OCI-LY3 (cell line): Measurements from ENCODE around the gene MTHFD1L.

Source experiments
- H2AFZ ChIP-seq: fragments of 200-600, 300-600 bp; shearing (Covaris generic); 2 replicates; pipeline ENCODE4 v1.6.0; 2014; ENCODE audit warnings: antibody characterized with exemption, low read depth, low read length
- H3K27ac ChIP-seq: fragments of 200-600, 300-600 bp; sonication (generic); 2 replicates; pipeline ENCODE4 v1.5.1; 2014; ENCODE audit warnings: mild to moderate bottlenecking, low read length, moderate library complexity, mixed read lengths
- H3K27me3 ChIP-seq: fragments of 200-600, 300-600 bp; sonication (generic); 2 replicates; pipeline ENCODE4 v1.6.1; 2014; ENCODE audit warnings: low read depth, low read length, mixed read lengths
- H3K36me3 ChIP-seq: fragments of 200-600, 300-600 bp; sonication (generic); replicated peaks from 2 replicates; pipeline ENCODE3; 2014; ENCODE audit warnings: low read depth, low read length, mixed read lengths
- H3K4me1 ChIP-seq: fragments of 300-600, 200-600 bp; sonication (generic); 2 replicates; pipeline ENCODE4 v1.6.1; 2014; ENCODE audit warnings: low read length, mixed read lengths
- H3K4me2 ChIP-seq: fragments of 200-600, 300-600 bp; sonication (generic); 2 replicates; pipeline ENCODE4 v1.6.1; 2014; ENCODE audit warnings: low read length, mixed read lengths
- H3K4me3 ChIP-seq: fragments of 300-600, 200-600 bp; sonication (generic); 2 replicates; pipeline ENCODE4 v1.5.1; 2014; ENCODE audit warnings: antibody characterized with exemption, mild to moderate bottlenecking, low read length, moderate library complexity
- H3K79me2 ChIP-seq: fragments of 300-600, 200-600 bp; shearing (Covaris generic); 2 replicates; pipeline ENCODE4 v1.6.1; 2014; ENCODE audit warnings: mild to moderate bottlenecking, low read length, mixed read lengths
- H3K9ac ChIP-seq: fragments of 300-600, 200-600 bp; shearing (Covaris generic); 2 replicates; pipeline ENCODE4 v1.6.0; 2014; ENCODE audit warnings: mild to moderate bottlenecking, low read length, moderate library complexity
- H3K9me3 ChIP-seq: fragments of 200-600, 300-600 bp; shearing (Covaris generic); 2 replicates; pipeline ENCODE4 v1.6.1; 2014; ENCODE audit warnings: low read length, mixed read lengths; ENCODE audit not compliant: insufficient read depth
- H4K20me1 ChIP-seq: fragments of 200-600, 300-600 bp; sonication (generic); 2 replicates; pipeline ENCODE4 v1.6.1; 2016; ENCODE audit warnings: low read length, mixed read lengths; ENCODE audit not compliant: insufficient read depth
- EZH2phosphoT487 ChIP-seq: fragments of 200-600 bp; shearing (Covaris generic); IDR thresholded peaks from 2 replicates; pipeline ENCODE4 v1.6.1; 2018; ENCODE audit warnings: antibody characterized with exemption, mixed run types, low read depth
- TF ChIP-seq, protein P1 (sequence below): fragments of 200-600, 300-600 bp; sonication (generic); IDR thresholded peaks from 2 replicates; pipeline ENCODE4 v1.5.1; 2014; ENCODE audit warnings: antibody characterized with exemption, low read length, low read depth

The MTHFD1L gene

DNA sequence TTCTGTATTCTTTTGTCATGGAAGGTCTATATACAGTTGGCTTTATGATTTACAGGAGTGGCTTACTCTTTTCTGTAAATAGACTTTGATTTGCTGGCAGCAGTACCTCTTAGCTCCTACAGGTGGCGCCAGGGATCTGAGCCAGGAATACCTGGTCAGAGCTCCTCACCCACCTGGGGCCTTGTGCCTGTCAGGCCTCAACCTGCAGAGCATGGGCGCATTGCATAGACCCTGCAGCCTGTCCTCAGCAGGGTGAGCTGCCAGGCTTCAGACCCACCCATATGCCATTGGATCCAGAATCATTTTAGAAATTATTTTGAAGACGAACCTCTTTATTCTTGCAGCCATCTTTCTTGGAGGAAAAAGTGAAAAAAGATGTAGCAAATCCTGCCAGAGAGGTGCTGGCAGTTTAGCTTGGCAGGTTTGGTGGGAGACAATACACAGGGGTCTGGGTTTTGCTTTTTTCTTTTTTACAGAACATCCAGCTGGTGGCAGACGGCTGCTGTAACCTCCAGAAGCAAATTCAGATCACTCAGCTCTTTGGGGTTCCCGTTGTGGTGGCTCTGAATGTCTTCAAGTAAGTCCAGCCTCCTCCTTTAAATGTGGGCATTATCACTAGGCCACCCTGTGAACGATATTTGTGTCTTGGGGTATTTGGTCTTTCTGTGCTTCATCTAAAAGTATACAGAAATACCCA lies 149.1 kb downstream of the MTHFD1L start:
- peaks cover 6% of the 10 kb centered on the region for H3K4me1 ChIP-seq
- H3K27ac ChIP-seq: peak overlapping the region; percentile 25; the same call in 1 of the 2 replicates
- no peaks in the 10 kb centered on the region for H3K27me3 ChIP-seq
- H3K36me3 ChIP-seq: peaks cover 3% of the 10 kb centered on the region
- no peaks in the 10 kb centered on the region for H3K9me3 ChIP-seq
- H2AFZ ChIP-seq: no peak overlapping the region
- H3K4me2 ChIP-seq: no peak overlapping the region
- H3K4me3 ChIP-seq: no peak overlapping the region
- TF ChIP-seq, protein P1, sequence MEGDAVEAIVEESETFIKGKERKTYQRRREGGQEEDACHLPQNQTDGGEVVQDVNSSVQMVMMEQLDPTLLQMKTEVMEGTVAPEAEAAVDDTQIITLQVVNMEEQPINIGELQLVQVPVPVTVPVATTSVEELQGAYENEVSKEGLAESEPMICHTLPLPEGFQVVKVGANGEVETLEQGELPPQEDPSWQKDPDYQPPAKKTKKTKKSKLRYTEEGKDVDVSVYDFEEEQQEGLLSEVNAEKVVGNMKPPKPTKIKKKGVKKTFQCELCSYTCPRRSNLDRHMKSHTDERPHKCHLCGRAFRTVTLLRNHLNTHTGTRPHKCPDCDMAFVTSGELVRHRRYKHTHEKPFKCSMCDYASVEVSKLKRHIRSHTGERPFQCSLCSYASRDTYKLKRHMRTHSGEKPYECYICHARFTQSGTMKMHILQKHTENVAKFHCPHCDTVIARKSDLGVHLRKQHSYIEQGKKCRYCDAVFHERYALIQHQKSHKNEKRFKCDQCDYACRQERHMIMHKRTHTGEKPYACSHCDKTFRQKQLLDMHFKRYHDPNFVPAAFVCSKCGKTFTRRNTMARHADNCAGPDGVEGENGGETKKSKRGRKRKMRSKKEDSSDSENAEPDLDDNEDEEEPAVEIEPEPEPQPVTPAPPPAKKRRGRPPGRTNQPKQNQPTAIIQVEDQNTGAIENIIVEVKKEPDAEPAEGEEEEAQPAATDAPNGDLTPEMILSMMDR: peak; percentile 80
- no peak for TF ChIP-seq EZH2phosphoT487
- no peaks in the 10 kb centered on the region for H4K20me1 ChIP-seq
- no peak overlapping the region for H3K9ac ChIP-seq
- H3K79me2 ChIP-seq: no peaks in the 10 kb centered on the region

DNA sequence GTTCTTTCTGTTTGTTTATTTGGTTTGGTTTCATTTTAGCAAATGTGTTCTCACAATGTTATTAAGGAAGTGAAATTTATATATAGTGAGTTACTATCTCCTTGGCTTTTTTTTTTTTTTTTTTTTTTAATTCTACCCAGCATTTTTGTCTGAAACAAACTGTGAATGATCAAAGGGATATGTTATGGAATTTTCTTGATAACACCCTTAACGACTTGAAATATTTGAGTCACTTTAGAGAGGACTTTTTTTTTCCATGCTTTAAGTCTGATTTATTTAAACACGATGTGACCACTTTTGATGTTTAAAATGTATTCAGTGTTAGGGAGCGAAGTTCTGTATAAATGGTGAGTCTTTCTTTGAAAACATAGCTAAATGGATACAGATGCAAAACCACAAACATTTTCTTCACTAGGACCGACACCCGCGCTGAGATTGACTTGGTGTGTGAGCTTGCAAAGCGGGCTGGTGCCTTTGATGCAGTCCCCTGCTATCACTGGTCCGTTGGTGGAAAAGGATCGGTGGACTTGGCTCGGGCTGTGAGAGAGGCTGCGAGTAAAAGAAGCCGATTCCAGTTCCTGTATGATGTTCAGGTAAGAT lies 149.7 kb downstream of the MTHFD1L start:
- H3K4me1 ChIP-seq: peaks cover 6% of the 10 kb centered on the region
- no peak overlapping the region for H3K4me2 ChIP-seq
- TF ChIP-seq, protein P1: no peak
- TF ChIP-seq EZH2phosphoT487: no peak

DNA sequence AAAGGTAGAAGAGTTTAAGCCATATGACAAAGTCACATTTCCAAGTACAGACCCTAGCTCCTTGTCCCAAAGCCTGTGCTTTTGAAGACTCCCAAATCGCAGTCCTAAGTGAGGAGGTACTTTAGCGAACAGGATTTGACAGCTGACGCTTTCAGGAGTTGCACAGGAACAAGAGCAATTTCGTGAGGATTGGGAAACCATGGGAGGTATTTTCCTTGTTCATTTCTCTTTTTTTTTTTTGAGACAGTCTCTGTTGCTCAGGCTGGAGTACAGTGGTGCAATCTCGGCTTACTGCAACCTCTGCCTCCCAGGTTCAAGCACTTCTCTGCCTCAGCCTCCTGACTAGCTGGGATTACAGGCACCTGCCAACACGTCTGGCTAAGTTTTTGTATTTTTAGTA lies 150.6 kb downstream of the MTHFD1L start:
- no peak overlapping the region for H2AFZ ChIP-seq
- no peak overlapping the region for H3K4me2 ChIP-seq
- no peak overlapping the region for H3K27ac ChIP-seq
- no peaks in the 10 kb centered on the region for H3K9me3 ChIP-seq
- peaks cover 3% of the 10 kb centered on the region for H3K36me3 ChIP-seq
- TF ChIP-seq EZH2phosphoT487: no peak
- no peaks in the 10 kb centered on the region for H3K79me2 ChIP-seq
- no peaks in the 10 kb centered on the region for H3K27me3 ChIP-seq
- H3K9ac ChIP-seq: no peak overlapping the region
- no peaks in the 10 kb centered on the region for H4K20me1 ChIP-seq
- peaks cover 13% of the 10 kb centered on the region for H3K4me1 ChIP-seq
- no peak overlapping the region for H3K4me3 ChIP-seq

More for the DNA sequence above, 149.7 kb downstream of the MTHFD1L start:
- no peaks in the 10 kb centered on the region for H4K20me1 ChIP-seq
- no peak overlapping the region for H2AFZ ChIP-seq
- H3K36me3 ChIP-seq: peaks cover 3% of the 10 kb centered on the region
- no peaks in the 10 kb centered on the region for H3K79me2 ChIP-seq
- H3K9ac ChIP-seq: no peak overlapping the region
- peak overlapping the region; percentile 25; the same call in 1 of the 2 replicates for H3K27ac ChIP-seq
- no peak overlapping the region for H3K4me3 ChIP-seq
- H3K9me3 ChIP-seq: no peaks in the 10 kb centered on the region
- no peaks in the 10 kb centered on the region for H3K27me3 ChIP-seq

DNA sequence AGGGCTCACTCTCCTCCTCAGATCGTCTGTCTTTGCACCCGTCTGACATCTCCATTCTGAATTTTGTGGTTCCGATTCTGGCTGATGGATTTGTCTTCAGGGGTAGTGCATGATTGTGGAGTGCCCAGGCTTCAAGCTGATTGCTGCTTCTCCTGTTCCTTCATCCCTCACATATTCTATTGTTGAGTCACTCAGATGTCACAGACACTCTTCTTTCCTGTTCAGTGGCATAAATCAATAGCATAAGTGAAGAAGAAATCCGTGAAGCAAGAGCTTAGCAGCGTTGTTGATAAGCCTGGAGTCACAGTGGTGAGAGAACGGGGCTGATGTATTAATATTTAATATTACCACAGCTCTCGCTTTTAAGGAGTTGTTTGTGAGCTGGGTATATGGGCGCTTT lies 152.5 kb downstream of the MTHFD1L start:
- Histone ChIP-seq H3K4me1 (peaks cover 18% of the 10 kb centered on the region), H3K27ac (no peak overlapping the region), H3K79me2 (no peaks in the 10 kb centered on the region), H2AFZ (no peak overlapping the region), H3K9ac (no peak overlapping the region), H3K27me3 (no peaks in the 10 kb centered on the region), H3K9me3 (no peaks in the 10 kb centered on the region), H4K20me1 (no peaks in the 10 kb centered on the region), H3K4me3 (no peak overlapping the region), H3K4me2 (no peak overlapping the region), H3K36me3 (peaks cover 11% of the 10 kb centered on the region)
- TF ChIP-seq EZH2phosphoT487: no peak
- TF ChIP-seq, protein P1: no peak
